SJCRH30 (cell line): Measurements from ENCODE around the gene IL1RL2. TPM values are rescaled to one million over a fixed set of nuclear protein-coding genes. Genes with fewer than 3 reads are reported as not detected.

Source experiments
- DNase-seq, 2 experiments: peaks; one replicate each; pipeline ENCODE4 v3.0.0-alpha.2; 2015 to 2020
- H3K27ac ChIP-seq: fragments of 250-450 bp; sonication (Bioruptor Pico); 2 replicates; pipeline ENCODE4 v1.5.1; 2020; ENCODE audit warnings: mild to moderate bottlenecking, moderate library complexity
- H3K27me3 ChIP-seq: fragments of 250-450 bp; sonication (Bioruptor Pico); 2 replicates; pipeline ENCODE4 v1.5.1; 2020; ENCODE audit warnings: mild to moderate bottlenecking, moderate library complexity
- H3K36me3 ChIP-seq: fragments of 250-450 bp; sonication (Bioruptor Pico); 2 replicates; pipeline ENCODE4 v1.5.1; 2020; ENCODE audit warnings: mild to moderate bottlenecking, moderate library complexity
- H3K4me1 ChIP-seq: fragments of 250-450 bp; sonication (Bioruptor Pico); 2 replicates; pipeline ENCODE4 v1.5.1; 2020; ENCODE audit warnings: mild to moderate bottlenecking, moderate library complexity
- H3K4me3 ChIP-seq: fragments of 250-450 bp; sonication (Bioruptor Pico); 2 replicates; pipeline ENCODE4 v1.5.1; 2020; ENCODE audit warnings: mild to moderate bottlenecking, moderate library complexity
- H3K9me3 ChIP-seq: fragments of 250-450 bp; sonication (Bioruptor Pico); replicated peaks from 2 replicates; pipeline ENCODE4 v1.5.1; 2020; ENCODE audit warnings: mild to moderate bottlenecking, moderate library complexity
- total RNA-seq: library from RNA; depleted of rRNA; stranded (reverse); fragments of >200 nt; shearing (Covaris generic); gene quantifications from 2 replicates; pipeline ENCODE4 v1.2.3, GENCODE V29; 2014

IL1RL2 gene
- total RNA-seq, 1 experiment from 2014 or later, result not detected

- H3K36me3 ChIP-seq, result no peaks in the 10 kb centered on the region
- 0 out of 2 replicates have a peak, but pooled peaks cover 6% of the 10 kb centered on the region for H3K27me3 ChIP-seq
- H3K9me3 ChIP-seq, result no peaks in the 10 kb centered on the region
- H3K4me3 ChIP-seq, result no peak overlapping the region
- no peaks in the 10 kb centered on the region for H3K4me1 ChIP-seq
- H3K27ac ChIP-seq, result no peak overlapping the region
- DNase-seq, result no peak
These were observed 6.8 kb upstream of the IL1RL2 start for GRCh38 chr2:102179788-102180686.

GRCh38 chr2:102180687-102180999 lies 6.2 kb upstream of the IL1RL2 start:
- no peak for DNase-seq
- Histone ChIP-seq H3K27me3 (0 out of 2 replicates have a peak, but pooled peaks cover 6% of the 10 kb centered on the region), H3K36me3 (no peaks in the 10 kb centered on the region), H3K9me3 (no peaks in the 10 kb centered on the region), H3K4me3 (no peak overlapping the region), H3K27ac (no peak overlapping the region), H3K4me1 (no peaks in the 10 kb centered on the region)

- no peaks in the 10 kb centered on the region for H3K9me3 ChIP-seq
- DNase-seq, result no peak
- H3K4me3 ChIP-seq, result no peak overlapping the region
- no peaks in the 10 kb centered on the region for H3K36me3 ChIP-seq
- H3K4me1 ChIP-seq, result no peaks in the 10 kb centered on the region
- no peak overlapping the region for H3K27ac ChIP-seq
- H3K27me3 ChIP-seq, result 0 out of 2 replicates have a peak, but pooled peaks cover 6% of the 10 kb centered on the region
These were observed 5.4 kb upstream of the IL1RL2 start for GRCh38 chr2:102181376-102181775.

- 0 out of 2 replicates have a peak, but pooled peaks cover 6% of the 10 kb centered on the region for H3K27me3 ChIP-seq
These were observed 4.7 kb upstream of the IL1RL2 start for GRCh38 chr2:102181919-102182635.

GRCh38 chr2:102184018-102184417 lies 2.8 kb upstream of the IL1RL2 start:
- 0 out of 2 replicates have a peak, but pooled peaks cover 3% of the 10 kb centered on the region for H3K27me3 ChIP-seq
- H3K4me3 ChIP-seq, result no peak overlapping the region
- H3K27ac ChIP-seq, result no peak overlapping the region
- no peaks in the 10 kb centered on the region for H3K9me3 ChIP-seq
- no peaks in the 10 kb centered on the region for H3K36me3 ChIP-seq
- no peak for DNase-seq
- no peaks in the 10 kb centered on the region for H3K4me1 ChIP-seq

More at GRCh38 chr2:102181919-102182635, 4.7 kb upstream of the IL1RL2 start:
- Histone ChIP-seq H3K36me3 (no peaks in the 10 kb centered on the region), H3K27ac (no peak overlapping the region), H3K4me1 (no peaks in the 10 kb centered on the region), H3K4me3 (no peak overlapping the region), H3K9me3 (no peaks in the 10 kb centered on the region)
- peak in 1 of 2 experiments; percentile 4 for DNase-seq

- H3K27me3 ChIP-seq, result 0 out of 2 replicates have a peak, but pooled peaks cover 3% of the 10 kb centered on the region
These were observed 2.3 kb upstream of the IL1RL2 start for GRCh38 chr2:102184568-102184967.

GRCh38 chr2:102185347-102185746 lies 1.5 kb upstream of the IL1RL2 start:
- H3K27me3 ChIP-seq, result 0 out of 2 replicates have a peak, but pooled peaks cover 3% of the 10 kb centered on the region
- no peak for DNase-seq

More at GRCh38 chr2:102184568-102184967, 2.3 kb upstream of the IL1RL2 start:
- Histone ChIP-seq H3K36me3 (no peaks in the 10 kb centered on the region), H3K4me1 (no peaks in the 10 kb centered on the region), H3K9me3 (no peaks in the 10 kb centered on the region), H3K4me3 (no peak overlapping the region), H3K27ac (no peak overlapping the region)
- DNase-seq, result no peak

GRCh38 chr2:102187496-102188150 lies 800 bp downstream of the IL1RL2 start:
- Histone ChIP-seq H3K27me3 (0 out of 2 replicates have a peak, but pooled peaks cover under 1% of the 10 kb centered on the region), H3K4me1 (no peaks in the 10 kb centered on the region), H3K9me3 (no peaks in the 10 kb centered on the region), H3K27ac (no peak overlapping the region), H3K36me3 (no peaks in the 10 kb centered on the region), H3K4me3 (no peak overlapping the region)
- no peak for DNase-seq

More at GRCh38 chr2:102185347-102185746, 1.5 kb upstream of the IL1RL2 start:
- Histone ChIP-seq H3K4me3 (no peak overlapping the region), H3K4me1 (no peaks in the 10 kb centered on the region), H3K27ac (no peak overlapping the region), H3K36me3 (no peaks in the 10 kb centered on the region), H3K9me3 (no peaks in the 10 kb centered on the region)

GRCh38 chr2:102190430-102191107 lies 3.7 kb downstream of the IL1RL2 start:
- H3K4me1 ChIP-seq, result no peaks in the 10 kb centered on the region
- no peak overlapping the region for H3K27ac ChIP-seq
- no peaks in the 10 kb centered on the region for H3K27me3 ChIP-seq
- H3K36me3 ChIP-seq, result no peaks in the 10 kb centered on the region
- DNase-seq, result no peak
- no peak overlapping the region for H3K4me3 ChIP-seq
- no peaks in the 10 kb centered on the region for H3K9me3 ChIP-seq

- Histone ChIP-seq H3K4me1 (no peaks in the 10 kb centered on the region), H3K9me3 (no peaks in the 10 kb centered on the region), H3K4me3 (no peak overlapping the region), H3K36me3 (no peaks in the 10 kb centered on the region), H3K27ac (no peak overlapping the region), H3K27me3 (no peaks in the 10 kb centered on the region)
- DNase-seq, result no peak
These were observed 4.7 kb downstream of the IL1RL2 start for GRCh38 chr2:102191501-102191900.

GRCh38 chr2:102193074-102193473 lies 6.3 kb downstream of the IL1RL2 start:
- DNase-seq, result no peak
- H3K27ac ChIP-seq, result no peak overlapping the region
- H3K4me3 ChIP-seq, result no peak overlapping the region
- H3K9me3 ChIP-seq, result no peaks in the 10 kb centered on the region
- no peaks in the 10 kb centered on the region for H3K27me3 ChIP-seq
- no peaks in the 10 kb centered on the region for H3K4me1 ChIP-seq
- H3K36me3 ChIP-seq, result no peaks in the 10 kb centered on the region

GRCh38 chr2:102194609-102195268 lies 7.9 kb downstream of the IL1RL2 start:
- H3K4me1 ChIP-seq, result no peaks in the 10 kb centered on the region
- no peaks in the 10 kb centered on the region for H3K9me3 ChIP-seq
- no peak overlapping the region for H3K27ac ChIP-seq
- no peaks in the 10 kb centered on the region for H3K27me3 ChIP-seq
- no peak overlapping the region for H3K4me3 ChIP-seq
- DNase-seq, result no peak
- H3K36me3 ChIP-seq, result no peaks in the 10 kb centered on the region

- Histone ChIP-seq H3K27ac (no peak overlapping the region), H3K27me3 (no peaks in the 10 kb centered on the region; the same call in 1 of the 2 replicates), H3K4me3 (no peak overlapping the region), H3K4me1 (no peaks in the 10 kb centered on the region), H3K36me3 (no peaks in the 10 kb centered on the region), H3K9me3 (no peaks in the 10 kb centered on the region)
- no peak for DNase-seq
These were observed 10.7 kb downstream of the IL1RL2 start for GRCh38 chr2:102197389-102198137.
